GM21825 (cell line): Measurements from ENCODE around the gene OR8G5.
"Not testable (repeated sequence)": the region's sequence is repeated elsewhere in the genome, so short reads cannot be mapped to it uniquely, and the experiment has no call there.

Experiments used
- ATAC-seq: cut with Tn5 transposase; IDR thresholded peaks from one replicate; pipeline ENCODE4 v1.9.1; 2021; ENCODE audit warnings: mild to moderate bottlenecking, moderate library complexity; ENCODE audit not compliant: unreplicated experiment

Gene OR8G5, protein sequence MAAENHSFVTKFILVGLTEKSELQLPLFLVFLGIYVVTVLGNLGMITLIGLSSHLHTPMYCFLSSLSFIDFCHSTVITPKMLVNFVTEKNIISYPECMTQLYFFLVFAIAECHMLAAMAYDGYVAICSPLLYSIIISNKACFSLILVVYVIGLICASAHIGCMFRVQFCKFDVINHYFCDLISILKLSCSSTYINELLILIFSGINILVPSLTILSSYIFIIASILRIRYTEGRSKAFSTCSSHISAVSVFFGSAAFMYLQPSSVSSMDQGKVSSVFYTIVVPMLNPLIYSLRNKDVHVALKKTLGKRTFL

DNA sequence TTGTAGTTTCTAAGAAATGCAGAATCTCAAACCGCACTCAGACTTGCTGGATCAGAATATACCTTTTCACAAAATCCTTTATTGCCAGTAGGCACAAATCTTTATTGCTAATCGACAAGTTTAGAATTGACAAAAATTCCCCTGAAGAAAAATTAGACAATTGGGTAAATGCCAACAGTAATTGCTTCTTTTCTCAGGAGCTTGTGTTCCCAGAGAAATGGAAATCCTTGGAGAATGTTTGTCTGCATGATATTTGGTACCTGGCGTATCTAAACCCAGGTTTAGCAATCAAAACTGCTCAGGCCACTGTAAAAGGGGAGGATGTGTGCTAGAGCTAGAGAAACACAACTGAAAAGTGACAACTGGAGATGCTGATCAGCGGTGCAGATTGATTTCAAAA, at the start of gene OR8G5:
Gene OR8G5, plus strand, starts transcription at position 301 of the 400 bp plus-strand sequence. CDS start 8,556 bp downstream, outside the sequence.
- no peak for ATAC-seq

DNA sequence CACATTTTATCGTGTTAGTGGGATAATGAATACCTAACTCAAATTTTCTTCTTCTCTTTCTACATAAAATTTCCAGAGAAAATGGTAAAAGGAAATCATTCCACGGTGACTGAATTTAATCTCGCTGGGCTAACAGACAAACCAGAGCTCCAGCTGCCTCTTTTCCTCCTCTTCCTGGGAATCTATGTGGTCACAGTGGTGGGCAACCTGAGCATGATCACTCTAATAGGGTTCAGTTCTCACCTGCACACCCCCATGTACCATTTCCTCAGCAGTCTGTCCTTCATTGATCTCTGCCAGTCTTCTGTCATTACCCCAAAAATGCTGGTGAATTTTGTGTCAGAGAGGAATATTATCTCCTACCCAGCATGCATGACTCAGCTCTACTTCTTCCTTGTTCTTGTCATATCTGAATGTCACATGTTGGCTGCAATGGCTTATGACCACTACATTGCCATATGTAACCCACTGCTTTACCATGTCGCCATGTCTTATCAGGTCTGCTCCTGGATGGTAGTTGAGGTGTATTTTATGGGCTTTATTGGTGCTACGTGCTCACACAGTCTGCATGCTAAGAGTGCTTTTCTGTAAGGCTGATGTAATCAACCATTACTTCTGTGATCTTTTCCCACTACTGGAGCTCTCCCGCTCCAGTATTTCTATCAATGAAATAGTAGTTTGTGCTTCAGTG, 48.9 kb upstream of the OR8G5 start:
- no peak for ATAC-seq

DNA sequence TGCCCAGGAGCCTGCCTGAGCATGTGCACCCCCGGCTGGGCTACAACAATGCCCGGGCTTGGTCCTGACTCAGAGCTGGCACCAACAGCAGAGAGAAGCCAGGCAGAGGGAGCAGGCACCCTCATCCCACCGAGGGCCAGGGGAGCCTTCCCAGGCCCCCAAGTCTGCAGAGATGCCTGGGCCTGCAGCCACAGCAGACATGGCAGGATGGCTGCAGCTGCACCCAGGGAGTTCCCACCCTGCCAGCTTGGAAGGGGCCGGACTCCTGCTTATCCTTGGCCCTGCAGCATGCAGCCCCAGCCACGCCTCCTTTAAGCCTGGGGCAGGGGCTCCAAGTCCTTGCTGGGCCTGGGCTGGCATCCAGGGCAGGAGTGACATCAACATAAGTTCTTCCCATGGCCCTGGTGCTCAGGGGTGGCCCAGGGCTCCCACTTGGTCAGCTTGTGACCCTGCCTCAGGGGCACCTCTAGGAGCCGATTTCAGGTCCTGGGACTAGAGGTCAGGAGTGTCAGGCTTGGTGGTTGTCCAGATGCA, 46.3 kb upstream of the OR8G5 start:
- no peak for ATAC-seq

DNA sequence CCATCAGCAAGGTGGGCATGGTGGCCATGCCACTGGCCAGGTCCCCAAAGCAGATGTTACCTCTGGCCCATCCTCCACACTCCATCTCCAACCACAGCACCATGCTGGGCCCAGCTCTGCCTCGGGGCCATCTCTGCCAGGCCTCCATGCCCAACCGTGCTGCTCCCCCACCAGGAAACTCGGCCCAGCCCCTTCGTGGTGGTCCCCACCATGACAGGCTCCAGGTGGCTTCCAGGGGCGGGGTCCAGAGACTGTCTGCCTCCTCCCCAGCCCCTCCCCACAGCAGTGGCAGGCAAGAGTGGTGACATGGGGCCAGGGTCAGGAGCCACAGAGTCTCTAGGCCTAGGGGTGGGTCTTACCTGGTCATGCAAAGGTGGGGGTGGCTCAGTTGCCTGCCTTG, 45.8 kb upstream of the OR8G5 start:
- ATAC-seq, result no peak

DNA sequence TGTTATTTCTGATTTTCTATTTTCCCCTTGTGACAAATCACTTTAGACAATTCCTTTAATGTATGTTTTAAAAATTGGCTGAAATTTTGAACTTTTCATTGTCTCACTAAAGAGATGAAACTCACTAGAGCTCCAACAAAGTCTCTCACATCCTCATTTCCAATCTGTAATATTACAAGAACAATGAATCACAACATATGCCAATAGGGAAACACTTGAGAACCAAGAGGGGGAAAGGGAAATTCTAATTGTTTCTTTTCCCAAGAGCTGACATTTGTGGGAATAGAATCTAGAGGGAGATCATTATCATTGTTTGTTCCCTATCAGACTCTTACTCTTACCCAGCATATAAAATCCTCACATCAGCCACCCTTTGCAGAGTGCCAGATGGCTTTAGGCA, 44.9 kb upstream of the OR8G5 start:
- no peak for ATAC-seq

DNA sequence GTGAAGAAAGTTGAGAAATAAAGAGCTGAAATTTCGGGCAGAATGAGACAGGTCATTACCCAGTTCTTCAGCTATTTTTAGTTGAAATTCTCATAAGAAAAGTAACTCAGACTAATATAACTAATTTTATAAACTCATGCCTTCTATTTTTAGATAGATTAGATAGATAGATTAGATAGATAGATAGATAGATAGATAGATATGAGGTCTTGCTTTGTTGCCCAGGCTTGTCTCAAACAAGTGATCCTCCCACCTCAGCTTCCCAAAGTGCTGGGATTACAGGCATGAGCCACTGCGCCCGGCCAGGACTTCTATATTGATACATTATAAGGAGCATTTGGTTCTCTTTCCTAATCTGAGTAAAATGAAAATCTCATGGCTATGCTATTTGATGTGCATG, 42.1 kb upstream of the OR8G5 start:
- no peak for ATAC-seq

DNA sequence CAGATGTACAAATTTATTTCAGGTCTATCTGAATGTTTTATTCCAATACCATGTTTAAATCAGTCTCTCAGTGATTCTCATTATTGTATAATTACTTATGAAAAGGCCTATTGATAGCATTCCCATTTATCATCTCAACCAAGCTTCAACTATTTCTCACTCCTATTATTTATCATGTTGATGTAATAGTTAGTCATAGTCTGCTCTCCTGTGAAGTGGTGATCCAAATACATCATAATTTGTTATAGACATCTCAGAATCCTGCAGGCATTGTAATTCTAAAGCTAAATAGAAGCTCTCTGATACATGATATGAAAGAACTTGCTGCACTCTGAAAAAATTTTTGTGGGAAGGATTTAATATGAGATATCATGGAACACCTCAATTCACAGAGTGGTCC, 37.0 kb upstream of the OR8G5 start:
- no peak for ATAC-seq

DNA sequence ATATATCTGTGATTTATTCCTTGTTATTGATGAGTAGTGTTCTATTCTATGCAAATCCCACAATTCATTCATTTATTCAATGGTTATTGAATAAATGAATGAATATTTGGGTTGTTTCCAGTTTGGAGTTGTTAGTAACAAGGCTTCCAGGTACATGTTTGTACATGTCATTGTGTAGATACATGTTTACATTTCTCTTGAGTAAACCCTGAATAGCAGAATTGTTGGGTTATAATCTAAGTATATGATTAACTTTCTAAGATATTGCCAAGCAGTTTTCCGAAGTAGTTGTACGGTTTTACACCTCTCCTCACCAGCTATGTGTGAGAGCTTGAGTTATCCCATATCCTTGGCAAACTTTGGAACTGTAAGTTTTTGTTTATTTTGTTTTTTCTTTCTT, 33.8 kb upstream of the OR8G5 start:
- ATAC-seq, result no peak

DNA sequence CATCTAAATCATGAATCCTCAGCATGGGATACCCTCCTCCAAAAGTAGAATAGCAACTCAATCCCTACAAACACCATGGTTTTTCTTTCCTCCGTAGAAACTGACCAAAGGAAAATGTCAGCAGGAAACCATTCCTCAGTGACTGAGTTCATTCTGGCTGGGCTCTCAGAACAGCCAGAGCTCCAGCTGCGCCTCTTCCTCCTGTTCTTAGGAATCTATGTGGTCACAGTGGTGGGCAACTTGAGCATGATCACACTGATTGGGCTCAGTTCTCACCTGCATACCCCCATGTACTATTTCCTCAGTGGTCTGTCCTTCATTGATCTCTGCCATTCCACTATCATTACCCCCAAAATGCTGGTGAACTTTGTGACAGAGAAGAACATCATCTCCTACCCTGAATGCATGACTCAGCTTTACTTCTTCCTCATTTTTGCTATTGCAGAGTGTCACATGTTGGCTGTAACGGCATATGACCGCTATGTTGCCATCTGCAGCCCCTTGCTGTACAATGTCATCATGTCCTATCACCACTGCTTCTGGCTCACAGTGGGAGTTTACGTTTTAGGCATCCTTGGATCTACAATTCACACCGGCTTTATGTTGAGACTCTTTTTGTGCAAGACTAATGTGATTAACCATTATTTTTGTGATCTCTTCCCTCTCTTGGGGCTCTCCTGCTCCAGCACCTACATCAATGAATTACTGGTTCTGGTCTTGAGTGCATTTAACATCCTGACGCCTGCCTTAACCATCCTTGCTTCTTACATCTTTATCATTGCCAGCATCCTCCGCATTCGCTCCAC, 31.4 kb upstream of the OR8G5 start:
- not testable (repeated sequence) for ATAC-seq

DNA sequence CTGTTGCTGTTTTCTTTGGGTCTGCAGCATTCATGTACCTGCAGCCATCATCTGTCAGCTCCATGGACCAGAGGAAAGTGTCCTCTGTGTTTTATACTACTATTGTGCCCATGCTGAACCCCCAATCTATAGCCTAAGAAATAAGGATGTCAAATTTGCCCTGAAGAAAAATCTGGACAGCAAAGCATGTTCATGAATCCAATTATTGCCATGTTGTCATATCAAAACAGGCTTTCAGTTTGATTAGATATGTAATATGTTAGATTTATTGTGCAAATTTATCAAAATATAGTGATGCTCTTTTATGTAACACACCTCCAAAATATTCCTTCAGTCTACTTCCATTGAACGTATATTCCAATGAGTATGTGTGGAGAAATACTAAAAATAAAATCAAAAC, 30.7 kb upstream of the OR8G5 start:
- no peak for ATAC-seq

DNA sequence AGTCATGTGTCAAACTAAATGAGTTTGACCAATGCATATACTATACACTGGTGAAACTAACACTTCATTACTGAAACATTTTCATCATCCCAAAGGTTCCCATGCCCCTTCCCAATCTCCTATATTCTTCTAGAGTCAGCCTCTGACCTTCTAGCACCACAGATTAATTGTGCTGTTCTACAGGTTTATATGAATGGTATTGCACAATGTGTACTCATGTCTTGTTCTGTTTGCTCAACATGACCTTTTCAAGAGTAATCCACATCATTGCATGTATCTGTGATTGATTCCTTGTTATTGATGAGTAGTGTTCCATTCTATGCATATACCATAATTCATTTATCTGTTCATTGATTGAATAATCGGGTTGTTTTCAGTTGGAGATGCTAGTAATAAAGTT, 22.8 kb upstream of the OR8G5 start:
- no peak for ATAC-seq

DNA sequence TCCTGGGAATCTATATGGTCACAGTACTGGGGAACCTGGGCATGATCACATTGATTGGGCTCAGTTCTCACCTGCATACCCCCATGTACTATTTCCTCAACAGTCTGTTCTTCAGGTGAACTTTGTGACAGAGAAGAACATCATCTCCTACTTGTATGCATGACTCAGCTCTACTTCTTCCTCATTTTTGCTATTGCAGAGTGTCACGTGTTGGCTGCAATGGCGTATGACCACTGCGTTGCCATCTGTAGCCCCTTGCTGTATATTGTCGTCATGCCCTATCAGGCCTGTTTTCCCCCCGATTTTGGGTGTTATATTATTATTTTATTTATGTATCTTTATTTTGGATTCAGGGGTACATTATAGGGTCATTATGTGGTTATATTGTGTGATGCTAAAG, 17.7 kb upstream of the OR8G5 start:
- ATAC-seq, result no peak

DNA sequence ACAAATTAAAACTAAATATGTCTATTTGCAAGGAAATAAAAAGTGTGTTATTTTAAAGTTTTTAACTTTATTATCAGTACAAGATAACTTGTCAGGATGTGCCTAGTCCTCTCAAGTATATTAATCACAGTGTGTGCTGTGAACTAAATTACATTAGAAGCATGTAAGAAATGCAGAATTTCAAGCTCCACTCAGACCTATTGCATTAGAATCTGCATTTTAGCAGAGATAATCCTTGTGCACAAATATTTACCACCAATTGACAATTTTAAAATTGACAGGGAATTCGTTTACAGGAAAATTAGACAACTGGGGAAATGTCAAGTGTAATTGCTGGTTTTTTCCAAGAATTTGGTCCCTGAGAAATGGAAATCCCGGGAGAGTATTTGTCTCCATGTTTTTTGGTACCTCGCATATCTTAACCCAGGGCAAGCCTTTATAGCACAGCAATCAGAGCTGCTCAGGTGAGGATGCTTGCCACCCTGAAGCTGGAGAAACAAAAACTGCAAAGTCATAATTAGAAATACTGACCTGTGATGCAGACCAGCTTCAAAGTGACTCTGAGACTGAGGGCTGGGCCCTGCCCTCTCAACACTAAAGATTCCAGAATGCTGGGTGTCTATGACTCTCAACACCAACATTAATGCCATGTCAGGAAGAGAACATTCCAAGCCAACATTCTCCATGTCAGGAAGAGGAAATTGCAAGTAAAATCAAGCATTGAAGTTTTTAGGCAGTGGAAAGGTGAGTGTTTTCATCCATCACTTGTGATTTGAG, 15.4 kb upstream of the OR8G5 start, which contains the start of gene OR8G1:
Gene OR8G1, plus strand, starts transcription at position 475 of the 777 bp plus-strand sequence. CDS start 8,581 bp downstream, outside the sequence.
- ATAC-seq, result no peak

DNA sequence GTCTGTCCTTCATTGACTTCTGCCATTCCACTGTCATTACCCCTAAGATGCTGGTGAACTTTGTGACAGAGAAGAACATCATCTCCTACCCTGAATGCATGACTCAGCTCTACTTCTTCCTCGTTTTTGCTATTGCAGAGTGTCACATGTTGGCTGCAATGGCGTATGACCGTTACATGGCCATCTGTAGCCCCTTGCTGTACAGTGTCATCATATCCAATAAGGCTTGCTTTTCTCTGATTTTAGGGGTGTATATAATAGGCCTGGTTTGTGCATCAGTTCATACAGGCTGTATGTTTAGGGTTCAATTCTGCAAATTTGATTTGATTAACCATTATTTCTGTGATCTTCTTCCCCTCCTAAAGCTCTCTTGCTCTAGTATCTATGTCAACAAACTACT, 6.3 kb upstream of the OR8G5 start:
- not testable (repeated sequence) for ATAC-seq

DNA sequence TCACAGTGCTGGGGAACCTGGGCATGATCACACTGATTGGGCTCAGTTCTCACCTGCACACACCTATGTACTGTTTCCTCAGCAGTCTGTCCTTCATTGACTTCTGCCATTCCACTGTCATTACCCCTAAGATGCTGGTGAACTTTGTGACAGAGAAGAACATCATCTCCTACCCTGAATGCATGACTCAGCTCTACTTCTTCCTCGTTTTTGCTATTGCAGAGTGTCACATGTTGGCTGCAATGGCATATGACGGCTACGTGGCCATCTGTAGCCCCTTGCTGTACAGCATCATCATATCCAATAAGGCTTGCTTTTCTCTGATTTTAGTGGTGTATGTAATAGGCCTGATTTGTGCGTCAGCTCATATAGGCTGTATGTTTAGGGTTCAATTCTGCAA, 8.9 kb downstream of the OR8G5 start:
- ATAC-seq, result not testable (repeated sequence)

DNA sequence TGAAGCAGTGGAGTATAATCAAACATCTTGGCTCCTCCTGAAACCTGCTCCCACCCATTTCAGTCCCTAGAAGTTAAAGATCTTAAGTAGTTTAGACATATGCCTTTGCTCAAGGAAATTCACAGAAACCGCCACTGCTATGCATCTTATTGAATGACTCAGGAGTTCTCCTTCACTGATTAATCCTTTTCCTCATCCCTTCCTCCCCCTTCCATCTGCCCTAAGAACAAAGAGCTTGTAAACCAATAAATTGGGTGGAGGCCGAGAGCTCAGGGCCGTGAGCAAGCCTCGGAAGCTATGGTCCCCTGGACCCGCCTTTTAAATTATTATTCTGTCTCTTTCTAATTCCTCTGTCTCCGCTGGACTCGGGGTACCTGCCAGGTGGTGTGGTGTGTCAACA, 14.7 kb downstream of the OR8G5 start:
- ATAC-seq, result not testable (repeated sequence)

DNA sequence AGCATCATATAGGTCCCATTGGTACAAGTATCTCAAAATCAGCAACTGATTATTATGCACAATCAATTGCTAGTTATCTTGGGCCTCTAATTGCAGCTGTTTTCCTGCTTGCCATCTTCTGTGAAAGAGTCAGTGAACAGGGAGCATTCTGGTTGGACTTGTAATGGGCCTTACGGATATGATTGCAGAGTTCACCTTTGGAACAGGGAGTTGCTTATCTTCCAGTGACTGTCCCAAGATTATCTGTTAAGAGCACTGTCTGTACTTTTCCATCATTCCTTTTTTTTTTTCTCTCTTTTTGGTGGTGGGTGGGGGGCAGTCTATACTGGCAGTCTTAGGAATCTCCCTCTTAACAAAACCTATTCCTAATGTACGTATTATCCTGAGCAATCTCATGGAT, 17.8 kb downstream of the OR8G5 start:
- ATAC-seq, result no peak

DNA sequence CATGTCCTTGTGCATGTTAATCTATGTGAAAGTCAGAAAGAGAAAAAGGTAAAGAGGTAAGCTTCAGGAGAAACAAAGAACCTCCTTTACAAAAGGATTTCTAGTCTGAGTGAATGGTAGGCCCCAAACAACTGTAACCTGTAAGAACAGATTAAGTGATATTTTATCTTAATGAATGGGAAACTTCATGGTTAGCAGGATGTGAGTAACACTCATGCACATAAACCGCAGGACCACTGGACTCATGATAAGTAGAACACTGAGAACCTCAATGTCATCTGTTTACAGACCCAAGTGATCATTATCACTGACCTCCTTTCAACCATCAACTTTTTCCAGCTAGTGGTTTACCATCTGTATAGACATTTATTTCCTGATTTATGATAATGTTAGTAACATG, 19.9 kb downstream of the OR8G5 start:
- no peak for ATAC-seq

DNA sequence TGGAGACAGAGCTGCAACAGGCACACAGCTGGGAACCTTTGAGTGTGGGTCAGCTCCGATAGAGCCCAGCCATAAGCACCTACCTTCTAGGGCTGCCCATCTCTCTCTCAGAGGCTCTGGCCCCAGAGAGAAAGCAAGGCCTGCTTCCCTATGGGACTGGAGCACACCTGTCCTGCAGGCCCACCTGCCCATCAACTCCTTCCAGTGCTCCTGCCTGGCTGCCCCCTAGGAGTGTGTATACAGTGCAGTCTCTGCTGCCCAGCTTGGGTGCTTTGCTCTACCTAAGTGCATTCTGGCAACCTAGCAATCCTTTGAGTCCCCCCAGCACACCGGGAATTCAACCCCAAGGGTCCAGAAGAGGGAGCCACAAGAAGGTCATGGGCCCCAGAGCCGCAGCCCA, 21.0 kb downstream of the OR8G5 start:
- ATAC-seq, result no peak

DNA sequence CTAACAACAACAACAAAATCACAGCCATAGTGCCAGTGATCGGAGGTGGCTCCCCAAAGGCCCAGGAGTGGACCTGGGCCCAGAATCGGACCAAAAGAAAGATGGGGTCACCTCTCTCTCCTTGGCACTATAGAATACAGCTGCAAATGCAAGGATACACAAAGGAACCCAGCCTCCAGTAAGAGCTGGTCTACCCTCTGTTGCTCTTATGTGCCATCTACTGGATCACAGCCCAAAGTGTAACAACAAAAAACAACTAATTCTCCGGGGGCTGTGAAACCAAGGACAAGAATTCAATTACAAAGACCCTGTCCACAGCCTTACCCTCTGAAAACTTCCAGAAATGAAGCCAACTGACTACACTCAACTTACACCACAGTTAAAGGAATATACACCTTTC, 21.6 kb downstream of the OR8G5 start:
- no peak for ATAC-seq

DNA sequence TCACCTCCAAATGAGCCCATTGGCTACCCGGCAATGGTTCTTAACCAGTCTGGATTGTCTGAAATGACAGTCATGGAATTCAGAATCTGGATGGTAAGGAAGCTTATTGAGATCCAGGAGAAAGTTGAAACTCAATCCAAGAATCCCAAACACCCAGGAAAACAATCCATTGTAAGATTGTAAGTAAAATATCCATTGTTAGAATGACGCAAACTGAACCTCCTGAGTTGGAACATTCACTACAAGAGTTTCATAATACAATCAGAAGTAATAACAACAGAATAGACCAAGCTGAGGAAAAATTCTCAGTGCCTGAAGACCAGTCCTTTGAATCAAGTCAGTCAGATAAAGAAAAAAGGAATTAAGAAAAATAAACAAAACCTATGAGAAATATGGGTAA, 22.1 kb downstream of the OR8G5 start:
- no peak for ATAC-seq
